HepG2 (cell line): ENCODE data around the gene WDR26. TPM values are rescaled to one million over a fixed set of nuclear protein-coding genes. Genes with fewer than 3 reads are reported as not detected.

Experiments
- GATAD1 ChIP-seq: IDR thresholded peaks from 2 replicates; pipeline ENCODE4 v1.6.1; 2016; ENCODE audit warnings: missing genetic modification reagents, missing compliant biosample characterization
- HES4 ChIP-seq: sonication (generic); formaldehyde crosslinking; IDR thresholded peaks from 2 replicates; pipeline ENCODE4 v1.9.0; 2021; ENCODE audit warnings: mild to moderate bottlenecking, missing genetic modification reagents, borderline replicate concordance
- HOXA3 ChIP-seq: sonication (generic); formaldehyde crosslinking; IDR thresholded peaks from 2 replicates; pipeline ENCODE4 v1.5.0; 2020; ENCODE audit warnings: missing genetic modification reagents
- NFRKB ChIP-seq: fragments of 450-650 bp; IDR thresholded peaks from 2 replicates; pipeline ENCODE4 v1.6.1; 2017
- PRMT3 ChIP-seq: sonication (generic); formaldehyde crosslinking; IDR thresholded peaks from 2 replicates; pipeline ENCODE4 v1.8.1; 2022; ENCODE audit warnings: low read depth, mild to moderate bottlenecking, moderate library complexity, missing genetic modification reagents, borderline replicate concordance
- YY1 ChIP-seq: IDR thresholded peaks from 2 replicates; pipeline ENCODE4 v1.6.1; 2011; ENCODE audit warnings: low read length, low read depth, moderate library complexity, mild to moderate bottlenecking; ENCODE audit not compliant: insufficient read depth, insufficient replicate concordance
- ZFAT ChIP-seq: sonication (generic); formaldehyde crosslinking; conservative IDR thresholded peaks from 2 replicates; pipeline ENCODE4 v1.8.1; 2023; ENCODE audit warnings: missing genetic modification reagents, inconsistent platforms
- ZNF782 ChIP-seq: sonication (generic); formaldehyde crosslinking; IDR thresholded peaks from 2 replicates; pipeline ENCODE4 v1.4.0; 2020; ENCODE audit warnings: missing genetic modification reagents, mild to moderate bottlenecking, borderline replicate concordance
- ZSCAN25 ChIP-seq: sonication (generic); formaldehyde crosslinking; IDR thresholded peaks from 2 replicates; pipeline ENCODE4 v1.8.0; 2022; ENCODE audit warnings: mild to moderate bottlenecking, missing genetic modification reagents
- ZZZ3 ChIP-seq: sonication (generic); formaldehyde crosslinking; IDR thresholded peaks from 2 replicates; pipeline ENCODE4 v1.4.0; 2020; ENCODE audit warnings: missing genetic modification reagents, mild to moderate bottlenecking, borderline replicate concordance
- polyA plus RNA-seq, 8 experiments: library from polyadenylated mRNA; depleted of rRNA in 3 of 8; stranded (reverse) in 7 of 8; unstranded in 1 of 8; fragments of >200 nt; fragmentation: Illumina TruSeq in 4 of 8; extraction: Trizol in 4 of 8; gene quantifications; 2 replicates each; pipeline versions ENCODE4 v1.2.1 to v1.2.3, GENCODE V29; 2011 to 2016; ENCODE audit warnings: low read depth in 4 of 8, missing spikeins in 1 of 8, mixed read lengths in 1 of 8; ENCODE audit not compliant: insufficient read depth in 1 of 8
- total RNA-seq, 5 experiments: library from RNA; depleted of rRNA; stranded (reverse); fragments of >200 nt; fragmentation: Illumina TruSeq; extraction: Trizol; gene quantifications; 2 replicates each; pipeline ENCODE4 v1.2.3, GENCODE V29; 2016; ENCODE audit warnings: low read depth in 1 of 5
- TF ChIP-seq, protein P1 (sequence below): sonication (generic); formaldehyde crosslinking; IDR thresholded peaks from 2 replicates; pipeline ENCODE4 v1.5.0; 2020; ENCODE audit warnings: mild to moderate bottlenecking, missing genetic modification reagents
- TF ChIP-seq, protein P2 (sequence below): sonication (generic); formaldehyde crosslinking; IDR thresholded peaks from 2 replicates; pipeline ENCODE4 v1.4.0; 2020; ENCODE audit warnings: missing genetic modification reagents, borderline replicate concordance
- TF ChIP-seq, protein P3 (sequence below): sonication (generic); formaldehyde crosslinking; IDR thresholded peaks from 2 replicates; pipeline ENCODE4 v1.5.0; 2020; ENCODE audit warnings: missing genetic modification reagents
- TF ChIP-seq, protein P4 (sequence below): sonication (generic); formaldehyde crosslinking; IDR thresholded peaks from 2 replicates; pipeline ENCODE4 v1.8.0; 2022; ENCODE audit warnings: missing genetic modification reagents, mild to moderate bottlenecking, borderline replicate concordance
- TF ChIP-seq, protein P5 (sequence below): sonication (generic); formaldehyde crosslinking; IDR thresholded peaks from 2 replicates; pipeline ENCODE4 v1.4.0; 2020; ENCODE audit warnings: missing genetic modification reagents
- TF ChIP-seq, protein P6 (sequence below), 2 experiments: fragments of 450-650 bp in 1 of 2; sonication (generic) in 1 of 2; formaldehyde crosslinking; IDR thresholded peaks; 2 replicates each; pipeline versions ENCODE4 v1.5.0 to v1.8.0; 2020 to 2022; ENCODE audit warnings: mild to moderate bottlenecking in 1 of 2, missing genetic modification reagents in 1 of 2

The WDR26 gene
- total and polyA plus RNA-seq, 2 of the 13 experiments (the other 11 are each of a cell fraction or from before 2014, with no cell fraction given) = 13.2 to 23.7 TPM

DNA sequence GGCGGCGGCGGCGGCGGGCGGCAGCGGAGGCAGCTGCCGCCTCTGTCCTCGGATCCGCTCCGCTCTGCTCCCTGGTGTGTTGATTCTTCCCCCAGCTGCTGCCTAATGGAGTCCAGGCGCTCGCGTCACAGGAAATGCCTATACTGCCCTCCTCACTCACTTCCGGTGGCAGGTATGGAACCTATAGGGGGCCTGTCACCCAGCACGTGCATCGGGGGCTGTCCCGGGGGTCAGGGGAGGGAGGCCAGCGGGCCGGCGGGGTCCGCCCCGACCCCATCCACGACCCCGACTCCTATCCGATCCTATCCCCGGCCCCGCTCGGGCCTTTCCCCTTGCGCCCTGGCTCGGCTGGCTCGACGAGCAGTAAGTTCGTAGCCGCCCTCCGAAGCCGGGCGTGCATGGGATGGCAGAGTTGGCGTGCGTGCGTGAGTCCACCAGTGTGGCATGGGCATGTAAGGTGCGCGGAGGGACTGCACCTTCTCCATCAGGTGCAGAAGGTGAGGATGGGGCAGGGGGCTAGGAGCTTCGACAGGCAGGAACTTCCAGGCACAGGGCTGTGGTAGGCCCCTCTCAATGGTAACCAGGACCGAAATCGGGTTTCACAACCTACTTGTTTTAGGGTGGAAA, at the start of gene WDR26 (continued):
- TF ChIP-seq, protein P1, sequence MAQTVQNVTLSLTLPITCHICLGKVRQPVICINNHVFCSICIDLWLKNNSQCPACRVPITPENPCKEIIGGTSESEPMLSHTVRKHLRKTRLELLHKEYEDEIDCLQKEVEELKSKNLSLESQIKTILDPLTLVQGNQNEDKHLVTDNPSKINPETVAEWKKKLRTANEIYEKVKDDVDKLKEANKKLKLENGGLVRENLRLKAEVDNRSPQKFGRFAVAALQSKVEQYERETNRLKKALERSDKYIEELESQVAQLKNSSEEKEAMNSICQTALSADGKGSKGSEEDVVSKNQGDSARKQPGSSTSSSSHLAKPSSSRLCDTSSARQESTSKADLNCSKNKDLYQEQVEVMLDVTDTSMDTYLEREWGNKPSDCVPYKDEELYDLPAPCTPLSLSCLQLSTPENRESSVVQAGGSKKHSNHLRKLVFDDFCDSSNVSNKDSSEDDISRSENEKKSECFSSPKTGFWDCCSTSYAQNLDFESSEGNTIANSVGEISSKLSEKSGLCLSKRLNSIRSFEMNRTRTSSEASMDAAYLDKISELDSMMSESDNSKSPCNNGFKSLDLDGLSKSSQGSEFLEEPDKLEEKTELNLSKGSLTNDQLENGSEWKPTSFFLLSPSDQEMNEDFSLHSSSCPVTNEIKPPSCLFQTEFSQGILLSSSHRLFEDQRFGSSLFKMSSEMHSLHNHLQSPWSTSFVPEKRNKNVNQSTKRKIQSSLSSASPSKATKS (CRISPR knock-in tag) = no peak
- no peak for TF ChIP-seq ZFAT
- TF ChIP-seq NFRKB = no peak
- TF ChIP-seq ZNF782 (CRISPR knock-in tag) = no peak
- peak; percentile 92 for TF ChIP-seq HOXA3 (CRISPR knock-in tag)
- TF ChIP-seq, protein P2, sequence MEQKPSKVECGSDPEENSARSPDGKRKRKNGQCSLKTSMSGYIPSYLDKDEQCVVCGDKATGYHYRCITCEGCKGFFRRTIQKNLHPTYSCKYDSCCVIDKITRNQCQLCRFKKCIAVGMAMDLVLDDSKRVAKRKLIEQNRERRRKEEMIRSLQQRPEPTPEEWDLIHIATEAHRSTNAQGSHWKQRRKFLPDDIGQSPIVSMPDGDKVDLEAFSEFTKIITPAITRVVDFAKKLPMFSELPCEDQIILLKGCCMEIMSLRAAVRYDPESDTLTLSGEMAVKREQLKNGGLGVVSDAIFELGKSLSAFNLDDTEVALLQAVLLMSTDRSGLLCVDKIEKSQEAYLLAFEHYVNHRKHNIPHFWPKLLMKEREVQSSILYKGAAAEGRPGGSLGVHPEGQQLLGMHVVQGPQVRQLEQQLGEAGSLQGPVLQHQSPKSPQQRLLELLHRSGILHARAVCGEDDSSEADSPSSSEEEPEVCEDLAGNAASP (CRISPR knock-in tag) = 0 out of 2 replicates have a peak, but pooled peaks have one; percentile 13
- peak; percentile 83 for TF ChIP-seq GATAD1
- TF ChIP-seq, protein P3, sequence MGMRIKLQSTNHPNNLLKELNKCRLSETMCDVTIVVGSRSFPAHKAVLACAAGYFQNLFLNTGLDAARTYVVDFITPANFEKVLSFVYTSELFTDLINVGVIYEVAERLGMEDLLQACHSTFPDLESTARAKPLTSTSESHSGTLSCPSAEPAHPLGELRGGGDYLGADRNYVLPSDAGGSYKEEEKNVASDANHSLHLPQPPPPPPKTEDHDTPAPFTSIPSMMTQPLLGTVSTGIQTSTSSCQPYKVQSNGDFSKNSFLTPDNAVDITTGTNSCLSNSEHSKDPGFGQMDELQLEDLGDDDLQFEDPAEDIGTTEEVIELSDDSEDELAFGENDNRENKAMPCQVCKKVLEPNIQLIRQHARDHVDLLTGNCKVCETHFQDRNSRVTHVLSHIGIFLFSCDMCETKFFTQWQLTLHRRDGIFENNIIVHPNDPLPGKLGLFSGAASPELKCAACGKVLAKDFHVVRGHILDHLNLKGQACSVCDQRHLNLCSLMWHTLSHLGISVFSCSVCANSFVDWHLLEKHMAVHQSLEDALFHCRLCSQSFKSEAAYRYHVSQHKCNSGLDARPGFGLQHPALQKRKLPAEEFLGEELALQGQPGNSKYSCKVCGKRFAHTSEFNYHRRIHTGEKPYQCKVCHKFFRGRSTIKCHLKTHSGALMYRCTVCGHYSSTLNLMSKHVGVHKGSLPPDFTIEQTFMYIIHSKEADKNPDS (CRISPR knock-in tag) = no peak
- TF ChIP-seq HES4 = no peak
- TF ChIP-seq, protein P4, sequence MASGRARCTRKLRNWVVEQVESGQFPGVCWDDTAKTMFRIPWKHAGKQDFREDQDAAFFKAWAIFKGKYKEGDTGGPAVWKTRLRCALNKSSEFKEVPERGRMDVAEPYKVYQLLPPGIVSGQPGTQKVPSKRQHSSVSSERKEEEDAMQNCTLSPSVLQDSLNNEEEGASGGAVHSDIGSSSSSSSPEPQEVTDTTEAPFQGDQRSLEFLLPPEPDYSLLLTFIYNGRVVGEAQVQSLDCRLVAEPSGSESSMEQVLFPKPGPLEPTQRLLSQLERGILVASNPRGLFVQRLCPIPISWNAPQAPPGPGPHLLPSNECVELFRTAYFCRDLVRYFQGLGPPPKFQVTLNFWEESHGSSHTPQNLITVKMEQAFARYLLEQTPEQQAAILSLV (CRISPR knock-in tag) = peak; percentile 64; the same call in 1 of the 2 replicates
- TF ChIP-seq PRMT3 (CRISPR knock-in tag) = no peak
- TF ChIP-seq, protein P5, sequence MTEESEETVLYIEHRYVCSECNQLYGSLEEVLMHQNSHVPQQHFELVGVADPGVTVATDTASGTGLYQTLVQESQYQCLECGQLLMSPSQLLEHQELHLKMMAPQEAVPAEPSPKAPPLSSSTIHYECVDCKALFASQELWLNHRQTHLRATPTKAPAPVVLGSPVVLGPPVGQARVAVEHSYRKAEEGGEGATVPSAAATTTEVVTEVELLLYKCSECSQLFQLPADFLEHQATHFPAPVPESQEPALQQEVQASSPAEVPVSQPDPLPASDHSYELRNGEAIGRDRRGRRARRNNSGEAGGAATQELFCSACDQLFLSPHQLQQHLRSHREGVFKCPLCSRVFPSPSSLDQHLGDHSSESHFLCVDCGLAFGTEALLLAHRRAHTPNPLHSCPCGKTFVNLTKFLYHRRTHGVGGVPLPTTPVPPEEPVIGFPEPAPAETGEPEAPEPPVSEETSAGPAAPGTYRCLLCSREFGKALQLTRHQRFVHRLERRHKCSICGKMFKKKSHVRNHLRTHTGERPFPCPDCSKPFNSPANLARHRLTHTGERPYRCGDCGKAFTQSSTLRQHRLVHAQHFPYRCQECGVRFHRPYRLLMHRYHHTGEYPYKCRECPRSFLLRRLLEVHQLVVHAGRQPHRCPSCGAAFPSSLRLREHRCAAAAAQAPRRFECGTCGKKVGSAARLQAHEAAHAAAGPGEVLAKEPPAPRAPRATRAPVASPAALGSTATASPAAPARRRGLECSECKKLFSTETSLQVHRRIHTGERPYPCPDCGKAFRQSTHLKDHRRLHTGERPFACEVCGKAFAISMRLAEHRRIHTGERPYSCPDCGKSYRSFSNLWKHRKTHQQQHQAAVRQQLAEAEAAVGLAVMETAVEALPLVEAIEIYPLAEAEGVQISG (CRISPR knock-in tag) = peak; percentile 73
- TF ChIP-seq, protein P6, sequence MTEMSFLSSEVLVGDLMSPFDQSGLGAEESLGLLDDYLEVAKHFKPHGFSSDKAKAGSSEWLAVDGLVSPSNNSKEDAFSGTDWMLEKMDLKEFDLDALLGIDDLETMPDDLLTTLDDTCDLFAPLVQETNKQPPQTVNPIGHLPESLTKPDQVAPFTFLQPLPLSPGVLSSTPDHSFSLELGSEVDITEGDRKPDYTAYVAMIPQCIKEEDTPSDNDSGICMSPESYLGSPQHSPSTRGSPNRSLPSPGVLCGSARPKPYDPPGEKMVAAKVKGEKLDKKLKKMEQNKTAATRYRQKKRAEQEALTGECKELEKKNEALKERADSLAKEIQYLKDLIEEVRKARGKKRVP (CRISPR knock-in tag; IDR thresholded peaks at IDR 0.05) = peak in 1 of 2 experiments; percentile 34; a peak in 1 of 4 replicates
- TF ChIP-seq YY1 = peak; percentile 86
- TF ChIP-seq ZZZ3 (CRISPR knock-in tag) = no peak
- no peak for TF ChIP-seq ZSCAN25 (CRISPR knock-in tag)
